ENCODE data around the gene DMRT3.

Gene DMRT3

GRCh38 chr9:979983-980382, 3.5 kb downstream of the DMRT3 start:
- no peak overlapping the region for H3K4me3 ChIP-seq (ENCODE audit: control insufficient read depth, low read depth, low read length)
- TF ChIP-seq CTCF (IDR thresholded peaks at IDR 0.05; ENCODE audit: control insufficient read depth, insufficient read depth, low read depth, low read length, missing control alignments), result no peak

GRCh38 chr9:980640-981039, 4.2 kb downstream of the DMRT3 start:
- DNase-seq (ENCODE audit: low read depth), result no peak
- TF ChIP-seq CTCF (IDR thresholded peaks at IDR 0.05; ENCODE audit: control insufficient read depth, insufficient read depth, low read depth, low read length, missing control alignments), result no peak
- H3K4me3 ChIP-seq (ENCODE audit: control insufficient read depth, low read depth, low read length), result no peak overlapping the region

More at GRCh38 chr9:979983-980382, 3.5 kb downstream of the DMRT3 start:
- no peak for DNase-seq (ENCODE audit: low read depth)

GRCh38 chr9:981491-981898, 5.0 kb downstream of the DMRT3 start:
- no peak for DNase-seq (ENCODE audit: low read depth)
- H3K4me3 ChIP-seq (ENCODE audit: control insufficient read depth, low read depth, low read length), result no peak overlapping the region
- TF ChIP-seq CTCF (IDR thresholded peaks at IDR 0.05; ENCODE audit: control insufficient read depth, insufficient read depth, low read depth, low read length, missing control alignments), result no peak

GRCh38 chr9:982394-983230, 6.2 kb downstream of the DMRT3 start:
- no peak overlapping the region for H3K4me3 ChIP-seq (ENCODE audit: control insufficient read depth, low read depth, low read length)
- no peak for DNase-seq (ENCODE audit: low read depth)
- no peak for TF ChIP-seq CTCF (IDR thresholded peaks at IDR 0.05; ENCODE audit: control insufficient read depth, insufficient read depth, low read depth, low read length, missing control alignments)

GRCh38 chr9:994005-994404, 17.6 kb downstream of the DMRT3 start:
- no peak for TF ChIP-seq CTCF (IDR thresholded peaks at IDR 0.05; ENCODE audit: control insufficient read depth, insufficient read depth, low read depth, low read length, missing control alignments)
- no peak overlapping the region for H3K4me3 ChIP-seq (ENCODE audit: control insufficient read depth, low read depth, low read length)
- DNase-seq (ENCODE audit: low read depth), result no peak

GRCh38 chr9:995192-995591, 18.7 kb downstream of the DMRT3 start:
- no peak for DNase-seq (ENCODE audit: low read depth)
- no peak overlapping the region for H3K4me3 ChIP-seq (ENCODE audit: control insufficient read depth, low read depth, low read length)
- TF ChIP-seq CTCF (IDR thresholded peaks at IDR 0.05; ENCODE audit: control insufficient read depth, insufficient read depth, low read depth, low read length, missing control alignments), result no peak
